NCI-H748 treated with DMSO at 0.1 percent for 48 hours (cell line): ENCODE measurements around the gene KCTD14.
"Not testable (repeated sequence)": the region's sequence is repeated elsewhere in the genome, so short reads cannot be mapped to it uniquely, and the experiment has no call there.

Experiments used
- DNase-seq: peaks from one replicate; lab custom pipeline; 2025; lab: John Stamatoyannopoulos, UW

Gene KCTD14

GRCh38 chr11:78046486-78046854, 23.4 kb upstream of the KCTD14 start:
- no peak for DNase-seq

GRCh38 chr11:78045851-78046485, 22.9 kb upstream of the KCTD14 start:
- DNase-seq, result peak; percentile 43

- no peak for DNase-seq
Measured at GRCh38 chr11:78044706-78045105, 21.6 kb upstream of the KCTD14 start.

GRCh38 chr11:78041843-78042440, 18.9 kb upstream of the KCTD14 start:
- DNase-seq, result no peak

GRCh38 chr11:78041380-78041719, 18.3 kb upstream of the KCTD14 start:
- DNase-seq, result not testable (repeated sequence)

GRCh38 chr11:78040691-78041379, 17.8 kb upstream of the KCTD14 start:
- no peak for DNase-seq

GRCh38 chr11:78039919-78040671, 17.0 kb upstream of the KCTD14 start:
- DNase-seq, result peak; percentile 27

GRCh38 chr11:78039391-78039918, 16.4 kb upstream of the KCTD14 start:
- DNase-seq, result no peak

- no peak for DNase-seq
Measured at GRCh38 chr11:78038697-78039313, 15.7 kb upstream of the KCTD14 start.

- DNase-seq, result no peak
Measured at GRCh38 chr11:78037825-78038620, 14.9 kb upstream of the KCTD14 start.

GRCh38 chr11:78037056-78037455, 14.0 kb upstream of the KCTD14 start:
- DNase-seq, result no peak

- no peak for DNase-seq
Measured at GRCh38 chr11:78036313-78036712, 13.2 kb upstream of the KCTD14 start.

- no peak for DNase-seq
Measured at GRCh38 chr11:78034623-78035022, 11.5 kb upstream of the KCTD14 start.

- DNase-seq, result no peak
Measured at GRCh38 chr11:78033040-78033439, 10.0 kb upstream of the KCTD14 start.

- no peak for DNase-seq
Measured at GRCh38 chr11:78032090-78032489, 9.0 kb upstream of the KCTD14 start.

- DNase-seq, result no peak
Measured at GRCh38 chr11:78031629-78032028, 8.6 kb upstream of the KCTD14 start.

- DNase-seq, result peak; percentile 74
Measured at GRCh38 chr11:78030429-78031325, 7.6 kb upstream of the KCTD14 start.

GRCh38 chr11:78028423-78028822, 5.3 kb upstream of the KCTD14 start:
- not testable (repeated sequence) for DNase-seq

- no peak for DNase-seq
Measured at GRCh38 chr11:78027759-78028158, 4.7 kb upstream of the KCTD14 start.

GRCh38 chr11:78025378-78025777, 2.3 kb upstream of the KCTD14 start:
- DNase-seq, result no peak
